Kidney glomerular epithelial cell (primary cell): ENCODE data around the gene NOSIP.

Experiments
- DNase-seq: peaks from one replicate; lab custom pipeline; 2025; lab: John Stamatoyannopoulos, UW

Gene NOSIP

DNA sequence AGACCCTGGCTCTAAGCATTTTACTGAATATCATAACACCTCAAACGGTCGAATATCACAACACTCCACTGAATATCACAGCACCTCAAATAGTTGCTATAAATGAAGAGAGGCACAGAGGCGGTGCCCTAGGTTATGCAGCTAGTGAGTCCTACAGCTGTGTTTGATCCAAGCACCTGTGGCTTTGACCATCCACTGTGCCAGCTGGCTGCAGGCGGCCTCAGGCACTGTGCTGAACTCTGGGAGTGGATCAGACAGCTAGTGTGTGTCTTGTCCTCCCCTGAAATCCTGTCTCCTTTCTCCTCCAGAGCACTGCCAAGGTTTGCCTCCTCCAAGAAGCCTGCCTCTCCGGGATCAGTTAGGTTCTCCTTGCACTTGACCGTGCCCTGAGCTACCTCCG lies 7.3 kb downstream of the NOSIP start:
- no peak for DNase-seq

DNA sequence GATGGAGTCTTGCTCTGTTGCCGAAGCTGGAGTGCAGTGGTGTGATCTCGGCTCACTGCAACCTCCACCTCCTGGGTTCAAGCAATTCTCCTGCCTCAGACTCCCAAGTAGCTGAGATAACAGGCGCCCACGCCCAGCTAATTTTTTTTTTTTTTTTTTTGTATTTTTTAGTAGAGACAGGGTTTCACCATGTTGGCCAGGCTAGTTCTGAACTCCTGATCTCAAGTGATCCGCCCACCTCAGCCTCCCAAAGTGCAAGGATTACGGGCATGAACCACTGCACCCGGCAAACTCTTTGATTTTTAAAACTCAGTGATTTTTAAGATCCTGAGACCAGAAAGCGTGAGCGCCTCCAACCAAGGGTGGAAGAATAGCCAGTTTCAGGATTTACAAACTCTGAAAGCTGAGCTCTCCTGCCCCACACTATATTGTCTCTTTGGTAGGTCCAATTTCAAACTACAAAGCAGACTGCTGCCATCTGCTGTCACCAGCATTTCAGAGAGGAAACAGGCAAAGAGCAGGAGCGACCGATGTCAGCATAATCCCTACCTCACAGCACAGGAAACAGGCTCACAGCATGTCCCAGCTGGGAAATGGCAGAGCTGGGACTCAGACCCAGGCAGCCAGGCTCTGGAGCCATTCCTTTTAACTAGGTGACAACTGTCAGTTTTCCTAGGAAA lies 9.2 kb downstream of the NOSIP start:
- no peak for DNase-seq

DNA sequence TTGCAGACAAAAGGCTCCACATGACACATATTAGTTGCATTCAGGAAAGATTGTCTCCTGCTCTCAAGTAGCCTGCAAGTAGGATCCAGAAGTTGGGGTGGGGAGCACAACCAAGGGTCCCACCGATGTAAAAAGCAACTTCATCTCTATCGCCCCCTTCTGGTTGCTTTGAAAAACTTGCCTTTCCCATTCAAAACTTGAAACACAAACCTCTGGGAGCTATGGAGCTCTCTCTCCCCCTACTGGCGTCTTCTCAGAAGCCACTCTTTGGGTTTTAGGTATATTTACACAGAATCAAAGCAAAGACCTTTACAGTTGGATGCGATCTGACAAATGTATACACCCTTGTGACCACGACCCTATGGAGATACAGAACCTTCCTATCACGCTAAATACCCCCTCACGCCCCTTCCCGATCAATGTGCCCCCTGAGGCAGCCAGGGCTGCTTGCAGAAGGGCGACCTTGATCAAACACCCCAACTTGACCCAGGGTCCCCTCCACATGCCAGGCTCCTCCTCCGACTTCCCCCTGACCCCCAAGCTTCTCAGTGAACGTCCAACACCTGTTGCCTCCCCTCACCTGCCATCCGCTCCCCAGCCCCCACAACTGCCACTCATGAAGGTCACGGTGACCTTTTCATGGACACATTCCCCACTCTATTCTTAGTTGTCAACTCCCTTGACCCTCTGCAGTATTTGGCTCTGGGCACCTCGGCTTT lies 10.1 kb downstream of the NOSIP start:
- DNase-seq, result peak; percentile 63

- DNase-seq, result no peak
Measured at GRCh38 chr19:49567861-49568441, 12.4 kb downstream of the NOSIP start.

GRCh38 chr19:49566302-49566701 lies 14.1 kb downstream of the NOSIP start:
- DNase-seq, result no peak

DNA sequence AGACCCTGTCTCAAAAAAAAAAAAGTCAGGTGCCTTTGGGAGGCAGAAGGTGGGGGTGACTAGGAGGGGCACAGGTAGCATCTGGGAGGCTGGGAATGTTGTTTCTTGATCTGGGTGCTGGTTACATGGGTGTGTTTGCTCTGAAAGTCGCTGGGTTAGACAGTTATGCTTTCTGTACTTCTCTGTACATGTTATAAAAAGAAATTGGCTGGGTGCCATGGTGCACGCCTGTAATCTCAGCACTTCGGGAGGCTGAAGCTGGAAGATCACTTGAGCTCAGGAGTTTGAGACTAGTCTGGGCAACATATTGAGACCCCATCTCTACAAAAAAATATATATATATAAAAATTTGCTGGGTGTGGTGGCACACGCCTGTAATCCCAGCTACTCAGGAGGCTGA lies 15.1 kb downstream of the NOSIP start:
- no peak for DNase-seq

DNA sequence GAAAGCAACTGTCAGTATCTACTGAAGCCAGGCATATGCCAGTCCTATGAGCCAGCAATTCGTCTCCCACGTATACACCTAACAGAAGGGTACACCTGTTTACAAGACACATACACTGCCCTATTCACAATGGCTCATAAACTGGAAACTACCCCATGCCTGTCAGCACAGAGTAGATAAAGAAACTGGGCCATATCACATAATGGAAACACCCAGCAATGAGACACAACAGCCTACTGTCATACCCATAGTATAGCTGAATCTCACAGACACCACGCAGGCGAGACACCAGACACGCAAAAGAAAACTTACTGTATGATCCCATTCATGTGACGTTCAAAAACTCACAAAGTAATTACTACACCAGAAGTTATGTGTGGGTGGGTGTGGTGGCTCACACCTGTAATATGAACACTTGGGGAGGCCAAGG lies 15.7 kb downstream of the NOSIP start:
- no peak for DNase-seq

- DNase-seq, result no peak
Measured at GRCh38 chr19:49560358-49560900, 19.9 kb downstream of the NOSIP start.

GRCh38 chr19:49559928-49560327 lies 20.4 kb downstream of the NOSIP start:
- no peak for DNase-seq

GRCh38 chr19:49559443-49559842 lies 20.9 kb downstream of the NOSIP start:
- DNase-seq, result no peak

- DNase-seq, result no peak
Measured at GRCh38 chr19:49558591-49558990, 21.8 kb downstream of the NOSIP start.

DNA sequence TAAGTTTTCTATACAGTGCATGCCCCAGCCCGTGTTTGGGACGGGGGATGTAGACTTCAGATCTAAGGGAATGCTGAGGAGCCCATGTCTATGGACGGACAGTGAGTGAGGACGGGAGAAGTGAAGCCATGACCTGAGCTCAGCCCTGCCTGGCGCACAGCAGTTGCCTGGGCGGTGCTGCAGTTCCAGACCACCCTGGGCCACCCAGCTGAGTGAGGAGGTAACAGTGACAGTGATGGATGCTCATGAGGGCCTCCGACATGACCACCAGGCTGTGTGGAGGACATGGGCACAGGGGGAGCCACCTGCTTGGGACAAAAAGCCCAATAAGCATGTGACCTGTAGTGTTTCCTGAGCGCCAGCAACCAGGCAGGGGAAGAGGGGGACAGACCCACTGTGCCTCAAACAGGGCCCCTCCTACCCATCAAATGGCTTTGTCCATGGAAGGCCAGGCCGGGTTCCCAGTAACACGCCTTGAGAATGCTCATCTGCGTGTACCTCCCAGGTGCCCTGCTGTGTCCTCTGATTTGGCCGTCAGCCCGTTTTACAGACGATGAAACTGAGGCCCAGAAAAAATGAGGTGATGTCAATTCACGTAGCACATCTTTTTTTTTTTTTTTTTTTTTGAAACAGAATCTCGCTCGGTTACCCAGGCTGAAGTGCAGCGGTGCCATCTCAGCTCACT lies 22.6 kb downstream of the NOSIP start:
- DNase-seq, result no peak

GRCh38 chr19:49556412-49557398 lies 23.7 kb downstream of the NOSIP start:
- no peak for DNase-seq

GRCh38 chr19:49555600-49556411 lies 24.6 kb downstream of the NOSIP start:
- no peak for DNase-seq

DNA sequence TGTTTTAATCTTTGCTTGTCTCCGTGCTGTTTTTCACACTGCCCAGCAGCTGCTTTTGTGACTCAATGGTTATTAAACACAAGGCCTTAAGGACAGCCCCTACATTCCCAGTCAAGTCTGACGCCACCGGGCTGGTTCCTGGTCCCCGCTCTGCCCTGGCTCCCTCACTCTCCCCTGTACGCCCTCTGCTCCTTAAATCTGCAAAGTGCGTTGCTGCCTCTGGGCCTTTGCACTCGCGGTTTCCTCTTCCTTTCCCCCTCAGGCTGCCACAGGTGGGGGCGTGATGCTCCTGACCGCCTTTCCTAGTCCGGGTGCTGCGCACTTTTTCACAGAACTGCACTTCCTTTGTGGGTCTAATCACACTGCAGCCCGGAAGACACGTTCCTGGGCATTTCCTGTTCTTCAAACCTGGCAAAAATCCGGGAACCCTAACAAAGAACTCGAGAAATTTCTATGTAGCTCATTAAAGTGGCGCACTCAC lies 25.6 kb downstream of the NOSIP start:
- DNase-seq, result no peak

DNA sequence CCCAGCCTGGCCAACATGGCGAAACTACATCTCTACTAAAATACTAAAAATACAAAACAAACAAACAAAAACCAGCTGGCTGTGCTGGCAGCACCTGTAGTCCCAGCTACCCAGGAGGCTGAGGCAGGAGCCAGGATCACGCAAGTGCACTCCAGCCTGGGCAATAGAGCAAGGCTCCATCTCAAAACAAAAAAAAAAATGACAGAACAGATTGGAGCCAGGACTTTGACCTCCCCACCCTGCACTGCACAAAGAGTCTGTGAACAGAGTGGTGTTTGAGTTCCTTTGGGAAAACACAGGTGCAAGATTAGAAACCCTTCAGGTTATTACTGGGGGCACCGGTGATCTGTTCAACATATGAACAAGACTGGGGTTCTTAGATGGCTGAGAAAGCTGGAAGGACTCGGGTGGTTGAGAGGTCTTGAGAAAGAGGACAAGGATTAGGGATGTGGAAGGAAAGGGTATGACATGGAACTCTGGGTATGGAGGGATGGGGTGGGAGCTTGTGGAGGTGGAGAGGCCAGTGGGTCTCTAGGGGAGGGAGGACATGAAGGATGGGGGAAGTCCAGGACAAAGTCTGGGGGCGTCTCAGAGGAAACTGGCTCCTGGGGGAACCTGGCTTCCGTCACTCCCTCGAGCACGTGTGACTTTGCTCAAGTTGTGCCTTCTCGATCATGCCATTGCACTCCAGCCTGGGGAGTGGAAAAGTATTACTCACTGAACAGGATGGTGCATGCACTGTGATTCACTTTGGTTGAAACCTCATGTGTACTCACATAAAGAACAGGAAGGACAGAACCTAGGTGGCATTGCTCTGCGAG lies 26.7 kb downstream of the NOSIP start:
- no peak for DNase-seq

DNA sequence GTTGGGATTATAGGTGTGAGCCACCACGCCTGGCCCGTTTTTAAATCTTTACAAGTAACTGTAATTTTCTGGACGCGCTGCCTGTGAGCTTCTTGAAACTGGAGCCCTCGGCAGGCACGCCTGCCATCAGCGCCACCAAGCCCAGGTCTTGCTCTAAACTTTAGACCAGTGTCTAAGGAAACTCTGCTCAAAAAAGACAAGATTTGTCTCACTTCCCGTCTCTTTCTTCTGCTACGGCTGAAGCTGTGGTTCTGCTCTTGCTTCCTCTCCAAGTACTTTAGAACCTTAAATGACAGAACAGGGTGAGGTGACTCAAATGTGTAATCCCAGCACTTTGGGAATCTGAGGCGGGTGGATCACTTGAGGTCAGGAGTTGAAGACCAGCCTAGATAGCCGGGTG lies 27.6 kb downstream of the NOSIP start:
- DNase-seq, result no peak

DNA sequence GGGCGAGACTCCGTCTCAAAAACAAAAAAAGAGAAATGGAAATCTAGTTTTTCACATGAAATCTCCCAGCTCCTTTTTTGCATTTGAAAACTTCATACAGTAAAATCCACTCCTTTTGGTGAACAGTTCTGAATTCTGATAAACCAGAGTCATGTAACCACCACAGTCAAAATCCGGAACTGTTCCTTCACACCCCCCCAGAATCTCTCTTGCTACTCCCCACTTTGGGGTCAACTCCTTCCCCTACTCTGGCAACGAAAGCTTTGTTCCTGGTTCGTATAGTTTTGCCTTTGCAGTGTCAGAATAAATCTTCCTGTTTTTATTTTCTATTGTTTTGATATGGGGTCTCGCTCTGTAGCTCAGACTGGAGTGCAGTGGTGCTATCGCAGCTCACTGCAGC lies 28.8 kb downstream of the NOSIP start:
- DNase-seq, result no peak

DNA sequence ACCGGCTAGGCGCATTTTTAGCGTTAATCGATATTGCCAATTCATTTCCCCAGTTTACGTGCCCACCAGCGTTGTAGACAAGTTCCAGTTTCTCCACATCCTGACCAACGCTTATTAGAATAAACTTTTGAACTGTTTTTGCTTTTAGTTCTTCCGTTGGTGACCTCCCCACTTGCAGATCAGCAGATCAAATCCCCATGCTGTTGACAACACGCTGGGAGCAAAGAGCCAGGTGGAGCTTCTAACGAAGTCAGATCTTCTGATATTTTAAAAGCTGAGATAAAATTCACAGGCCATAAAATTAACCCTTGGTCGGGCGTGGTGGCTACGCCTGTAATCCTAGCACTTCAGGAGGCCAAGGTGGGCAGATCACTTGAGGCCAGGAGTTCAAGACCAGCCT lies 31.3 kb downstream of the NOSIP start:
- DNase-seq, result no peak
